GM19467 (cell line): ENCODE measurements around the gene SDHB.

Source experiments
- ATAC-seq: cut with Tn5 transposase; IDR thresholded peaks from one replicate; pipeline ENCODE4 v1.9.1; 2021; ENCODE audit warnings: mild to moderate bottlenecking, moderate library complexity; ENCODE audit not compliant: unreplicated experiment

SDHB gene

GRCh38 chr1:17046334-17046657 lies 7.5 kb downstream of the SDHB start:
- no peak for ATAC-seq

GRCh38 chr1:17045634-17046333 lies 8.0 kb downstream of the SDHB start:
- ATAC-seq = no peak

- ATAC-seq = no peak
Measured at GRCh38 chr1:17045150-17045549, 8.7 kb downstream of the SDHB start.

GRCh38 chr1:17043676-17044075 lies 10.2 kb downstream of the SDHB start:
- no peak for ATAC-seq

GRCh38 chr1:17040135-17040534 lies 13.7 kb downstream of the SDHB start:
- no peak for ATAC-seq

GRCh38 chr1:17039522-17039921 lies 14.3 kb downstream of the SDHB start:
- ATAC-seq = no peak

- no peak for ATAC-seq
Measured at GRCh38 chr1:17033481-17033880, 20.4 kb downstream of the SDHB start.

- ATAC-seq = no peak
Measured at GRCh38 chr1:17032741-17033140, 21.1 kb downstream of the SDHB start.

- ATAC-seq = no peak
Measured at GRCh38 chr1:17031436-17031835, 22.4 kb downstream of the SDHB start.

- no peak for ATAC-seq
Measured at GRCh38 chr1:17030206-17030605, 23.6 kb downstream of the SDHB start.

GRCh38 chr1:17028662-17029188 lies 25.1 kb downstream of the SDHB start:
- no peak for ATAC-seq

GRCh38 chr1:17027900-17028299 lies 25.9 kb downstream of the SDHB start:
- ATAC-seq = no peak

GRCh38 chr1:17027403-17027802 lies 26.4 kb downstream of the SDHB start:
- no peak for ATAC-seq

GRCh38 chr1:17024721-17025120 lies 29.1 kb downstream of the SDHB start:
- no peak for ATAC-seq

GRCh38 chr1:17023573-17023972 lies 30.3 kb downstream of the SDHB start:
- ATAC-seq = no peak

GRCh38 chr1:17023102-17023501 lies 30.7 kb downstream of the SDHB start:
- no peak for ATAC-seq

- no peak for ATAC-seq
Measured at GRCh38 chr1:17021896-17022295, 31.9 kb downstream of the SDHB start.

- no peak for ATAC-seq
Measured at GRCh38 chr1:17020502-17020901, 33.3 kb downstream of the SDHB start.

GRCh38 chr1:17018849-17019248 lies 35.0 kb downstream of the SDHB start:
- no peak for ATAC-seq

- ATAC-seq = no peak
Measured at GRCh38 chr1:17017435-17017834, 36.4 kb downstream of the SDHB start.

- ATAC-seq = no peak
Measured at GRCh38 chr1:17016317-17016661, 37.5 kb downstream of the SDHB start.

GRCh38 chr1:17014671-17015567 lies 38.9 kb downstream of the SDHB start:
- ATAC-seq = no peak
